GM19239 (cell line): ENCODE data around the gene SH3PXD2B.

ENCODE experiments used
- DNase-seq: peaks from one replicate; pipeline ENCODE4 v3.0.0; 2011; ENCODE audit warnings: low spot score; ENCODE audit not compliant: insufficient read length
- FAIRE-seq: peaks from 2 replicates; lab custom pipeline; 2011; peaks lifted over from hg19 to GRCh38; lab: Jason Lieb, UNC

The SH3PXD2B gene

GRCh38 chr5:172454358-172455086 is at the start of gene SH3PXD2B:
Gene SH3PXD2B (minus strand): TSS chr5:172454525. CDS start chr5:172454352, 173 bp downstream.
- DNase-seq = peak; percentile 35
- FAIRE-seq = no peak

- no peak for DNase-seq
- no peak for FAIRE-seq
These were observed 48.6 kb upstream of the SH3PXD2B start for GRCh38 chr5:172502969-172503368.

GRCh38 chr5:172502410-172502809 is 48.1 kb upstream of the SH3PXD2B start:
- DNase-seq (no peak), FAIRE-seq (no peak)

- no peak for FAIRE-seq
- DNase-seq = no peak
These were observed 47.5 kb upstream of the SH3PXD2B start for GRCh38 chr5:172501708-172502320.

- FAIRE-seq (no peak), DNase-seq (no peak)
These were observed 45.0 kb upstream of the SH3PXD2B start for GRCh38 chr5:172499287-172499686.

GRCh38 chr5:172498431-172499129 is 44.3 kb upstream of the SH3PXD2B start:
- DNase-seq (no peak), FAIRE-seq (no peak)

GRCh38 chr5:172497591-172498255 is 43.4 kb upstream of the SH3PXD2B start:
- no peak for DNase-seq

GRCh38 chr5:172496671-172497371 is 42.5 kb upstream of the SH3PXD2B start:
- DNase-seq = no peak
- no peak for FAIRE-seq

More at GRCh38 chr5:172497591-172498255, 43.4 kb upstream of the SH3PXD2B start:
- no peak for FAIRE-seq

GRCh38 chr5:172494630-172495505 is 40.5 kb upstream of the SH3PXD2B start:
- DNase-seq (no peak), FAIRE-seq (no peak)

- FAIRE-seq = no peak
These were observed 39.6 kb upstream of the SH3PXD2B start for GRCh38 chr5:172493906-172494305.

GRCh38 chr5:172493461-172493860 is 39.1 kb upstream of the SH3PXD2B start:
- DNase-seq = no peak
- FAIRE-seq = no peak

More at GRCh38 chr5:172493906-172494305, 39.6 kb upstream of the SH3PXD2B start:
- DNase-seq = no peak

GRCh38 chr5:172493002-172493401 is 38.7 kb upstream of the SH3PXD2B start:
- FAIRE-seq (no peak), DNase-seq (no peak)

GRCh38 chr5:172492097-172492840 is 37.9 kb upstream of the SH3PXD2B start:
- FAIRE-seq (no peak), DNase-seq (no peak)

GRCh38 chr5:172491481-172491880 is 37.2 kb upstream of the SH3PXD2B start:
- DNase-seq = no peak

GRCh38 chr5:172490514-172491461 is 36.5 kb upstream of the SH3PXD2B start:
- FAIRE-seq (no peak), DNase-seq (no peak)

More at GRCh38 chr5:172491481-172491880, 37.2 kb upstream of the SH3PXD2B start:
- FAIRE-seq = no peak

- DNase-seq (no peak), FAIRE-seq (no peak)
These were observed 33.9 kb upstream of the SH3PXD2B start for GRCh38 chr5:172488221-172488620.

- FAIRE-seq (no peak), DNase-seq (no peak)
These were observed 33.3 kb upstream of the SH3PXD2B start for GRCh38 chr5:172487671-172488070.
